Cardiac muscle cell (in vitro differentiated cells and primary cell): ENCODE measurements around the gene PRRX1. TPM values are rescaled to one million over a fixed set of nuclear protein-coding genes. Genes with fewer than 3 reads are reported as not detected.

Source experiments
- DNase-seq, 2 donors: peaks; one replicate each; pipeline versions ENCODE4 v3.0.0 to v3.0.0-alpha.2; 2010 to 2017; ENCODE audit warnings: low read depth in 1 of 2, low spot score in 1 of 2
- H3K27ac ChIP-seq: fragments of 200-600 bp; sonication (generic); 2 replicates; pipeline ENCODE4 v1.5.1; 2016
- H3K27me3 ChIP-seq: fragments of 200-600 bp; sonication (generic); 2 replicates; pipeline ENCODE4 v1.6.0; 2016; ENCODE audit warnings: control low read depth
- H3K36me3 ChIP-seq: fragments of 200-600 bp; sonication (generic); 2 replicates; pipeline ENCODE4 v1.5.1; 2016; ENCODE audit warnings: control low read depth
- H3K4me1 ChIP-seq: fragments of 200-600 bp; sonication (generic); 2 replicates; pipeline ENCODE4 v1.8.1; 2017; ENCODE audit warnings: low read depth, mild to moderate bottlenecking, mixed run types
- H3K4me3 ChIP-seq: fragments of 200-600 bp; sonication (generic); 2 replicates; pipeline ENCODE4 v1.5.1; 2016; ENCODE audit warnings: mild to moderate bottlenecking
- H3K9me3 ChIP-seq: fragments of 200-600 bp; sonication (generic); 2 replicates; pipeline ENCODE4 v1.5.1; 2017; ENCODE audit warnings: low read depth, mild to moderate bottlenecking, control low read depth
- CTCF ChIP-seq: IDR thresholded peaks from 2 replicates; pipeline ENCODE4 v1.5.1; 2012; ENCODE audit warnings: low read depth, mild to moderate bottlenecking, low read length
- polyA plus RNA-seq: library from polyadenylated mRNA; unstranded; fragments of >200 nt; fragmentation: Nextera tagmentation; extraction: Ambion mirVana; gene quantifications from 2 replicates; pipeline ENCODE4 v1.2.1, GENCODE V29; 2016
- total RNA-seq: library from RNA; depleted of rRNA; stranded (reverse); fragments of >200 nt; gene quantifications from 2 replicates; pipeline ENCODE4 v1.2.3, GENCODE V29; 2016

Gene PRRX1
- total and polyA plus RNA-seq, 2 experiments from 2014 or later, result 1.1 to 1.2 TPM

- no peak overlapping the region for H3K27ac ChIP-seq
- no peak for TF ChIP-seq CTCF
- no peaks in the 10 kb centered on the region for H3K9me3 ChIP-seq
- H3K27me3 ChIP-seq, result peaks cover 3% of the 10 kb centered on the region
- no peaks in the 10 kb centered on the region for H3K36me3 ChIP-seq
- peak in 1 of 2 donors; percentile 49 for DNase-seq
- H3K4me1 ChIP-seq, result no peaks in the 10 kb centered on the region
- no peak overlapping the region for H3K4me3 ChIP-seq
Observed at GRCh38 chr1:170685166-170685565, 21.2 kb downstream of the PRRX1 start.

GRCh38 chr1:170686291-170686690, 22.4 kb downstream of the PRRX1 start:
- TF ChIP-seq CTCF, result no peak
- DNase-seq, result no peak
- Histone ChIP-seq H3K27ac (no peak overlapping the region), H3K36me3 (no peaks in the 10 kb centered on the region), H3K27me3 (peaks cover under 1% of the 10 kb centered on the region), H3K9me3 (no peaks in the 10 kb centered on the region), H3K4me1 (no peaks in the 10 kb centered on the region), H3K4me3 (no peak overlapping the region)

- no peaks in the 10 kb centered on the region for H3K4me1 ChIP-seq
- DNase-seq, result no peak
- H3K36me3 ChIP-seq, result no peaks in the 10 kb centered on the region
- TF ChIP-seq CTCF, result no peak
- H3K9me3 ChIP-seq, result no peaks in the 10 kb centered on the region
- H3K27me3 ChIP-seq, result no peaks in the 10 kb centered on the region
- H3K4me3 ChIP-seq, result no peak overlapping the region
- H3K27ac ChIP-seq, result no peak overlapping the region
Observed at GRCh38 chr1:170687621-170688020, 23.7 kb downstream of the PRRX1 start.

GRCh38 chr1:170691258-170691657, 27.3 kb downstream of the PRRX1 start:
- no peaks in the 10 kb centered on the region for H3K36me3 ChIP-seq
- no peak overlapping the region for H3K27ac ChIP-seq

GRCh38 chr1:170692866-170693575, 29.1 kb downstream of the PRRX1 start:
- no peaks in the 10 kb centered on the region for H3K27me3 ChIP-seq
- peak in 1 of 2 donors; percentile 87 for DNase-seq
- no peak overlapping the region for H3K4me3 ChIP-seq
- H3K4me1 ChIP-seq, result peaks cover 15% of the 10 kb centered on the region
- H3K27ac ChIP-seq, result no peak overlapping the region
- H3K9me3 ChIP-seq, result no peaks in the 10 kb centered on the region
- H3K36me3 ChIP-seq, result no peaks in the 10 kb centered on the region
- TF ChIP-seq CTCF, result no peak

More at GRCh38 chr1:170691258-170691657, 27.3 kb downstream of the PRRX1 start:
- Histone ChIP-seq H3K4me1 (no peaks in the 10 kb centered on the region), H3K9me3 (no peaks in the 10 kb centered on the region), H3K4me3 (no peak overlapping the region), H3K27me3 (no peaks in the 10 kb centered on the region)
- no peak for TF ChIP-seq CTCF
- no peak for DNase-seq
